ENCODE measurements around the gene ANKRD31.

ANKRD31 gene, protein sequence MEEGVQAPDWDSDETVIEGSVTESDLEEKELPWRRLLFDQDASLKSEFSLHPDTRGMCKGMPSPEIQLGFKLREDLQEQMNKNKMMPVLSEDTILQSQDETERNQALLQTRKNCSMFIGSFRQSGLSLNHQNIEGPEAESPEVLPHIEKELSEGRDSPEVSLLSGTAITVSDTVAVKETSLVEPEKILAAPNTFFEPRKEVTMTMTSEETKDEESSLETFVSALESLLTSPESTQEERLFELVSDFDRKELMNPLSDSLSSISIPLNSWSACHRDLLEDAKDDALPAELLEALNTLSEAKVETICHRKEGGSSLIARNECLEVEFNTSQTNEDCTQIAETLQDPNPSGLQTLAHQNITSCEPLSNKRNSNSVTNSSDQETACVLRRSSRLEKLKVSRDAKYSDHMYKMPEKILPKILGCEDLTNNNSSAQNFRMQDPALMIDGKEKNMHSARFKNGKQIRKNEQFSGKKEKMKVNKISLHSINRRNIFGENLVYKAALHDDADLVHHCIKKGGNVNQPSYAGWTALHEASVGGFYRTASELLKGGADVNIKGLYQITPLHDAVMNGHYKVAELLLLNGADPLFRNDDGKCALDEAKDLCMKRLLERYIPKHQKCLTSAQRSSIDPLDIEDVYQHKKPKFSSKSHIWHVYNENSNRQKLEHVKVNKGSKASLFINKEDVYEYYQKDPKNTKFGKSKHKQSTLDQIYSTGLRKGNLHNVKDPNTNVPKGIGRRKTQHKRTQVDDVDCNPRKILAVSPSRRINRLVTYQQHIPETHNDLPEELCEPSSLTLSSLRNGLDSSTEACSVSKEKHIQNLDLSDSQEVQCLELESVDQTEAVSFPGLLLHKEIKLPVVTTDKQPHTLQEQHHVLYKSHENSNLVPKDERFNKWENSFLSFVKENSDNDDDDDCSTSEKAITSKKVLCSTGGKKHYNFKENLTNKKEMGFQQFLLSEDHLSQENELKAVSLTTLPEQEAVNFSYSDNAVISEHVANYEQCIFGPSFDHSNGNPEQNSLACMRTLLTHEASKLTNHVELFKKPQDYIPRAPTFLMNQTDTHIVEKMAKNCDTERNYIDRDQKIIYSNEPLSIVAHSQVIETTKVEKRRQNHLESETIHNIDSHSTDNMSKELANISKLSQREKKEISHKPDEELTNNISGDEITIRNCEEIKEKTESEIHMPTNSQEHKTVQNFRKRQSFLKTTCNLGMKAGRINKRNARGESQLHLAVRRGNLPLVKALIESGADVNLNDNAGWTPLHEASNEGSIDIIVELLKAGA (N-terminal part only)

DNA sequence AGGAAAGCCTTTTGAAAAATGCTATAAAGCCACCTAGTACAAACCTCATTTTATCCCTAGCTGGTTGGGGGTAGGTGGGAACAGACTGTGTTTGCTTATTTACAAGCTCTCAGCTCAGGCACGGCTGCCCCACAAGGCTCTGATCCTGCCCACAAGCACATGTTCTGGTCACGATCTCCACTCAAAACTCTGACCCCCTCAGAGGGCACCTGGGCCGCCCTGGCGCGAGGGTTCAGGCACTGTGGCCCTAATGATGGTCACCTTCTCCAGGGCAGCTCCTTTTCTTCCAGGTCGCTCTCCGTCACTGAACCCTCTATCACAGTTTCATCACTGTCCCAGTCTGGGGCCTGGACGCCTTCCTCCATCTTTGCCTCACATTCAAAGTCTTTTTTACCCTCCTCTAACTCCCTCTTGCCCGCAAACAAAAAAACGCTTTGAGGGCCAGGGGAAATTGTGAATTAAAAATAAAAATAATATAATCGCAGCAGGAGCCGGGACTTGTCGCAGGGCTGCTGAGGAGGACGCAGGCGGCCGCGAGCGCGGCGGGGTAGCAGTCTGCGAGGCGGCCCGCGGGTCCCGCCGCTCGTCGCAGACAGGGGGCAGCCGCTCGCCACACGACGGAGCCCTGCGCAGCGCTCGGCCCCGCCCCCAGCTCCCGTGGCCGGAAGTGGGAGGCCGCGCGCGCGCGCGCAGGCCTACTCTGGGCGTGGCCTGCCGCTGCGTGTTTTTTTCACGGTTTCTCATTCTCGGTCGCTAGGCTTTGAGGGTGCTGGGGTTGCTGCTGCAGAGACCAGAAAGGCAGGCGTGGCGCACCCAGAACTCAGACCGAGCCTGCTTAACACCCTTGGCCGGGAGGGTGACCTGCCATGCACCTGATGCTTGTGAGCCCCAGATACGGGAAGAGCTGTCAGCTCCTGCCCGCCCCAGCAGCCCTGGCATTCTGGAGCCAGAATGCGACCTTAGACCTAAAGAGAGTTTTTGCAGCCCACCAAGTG is at the start of gene ANKRD31:
Gene ANKRD31, minus strand, starts transcription at position 557 of the 995 bp plus-strand sequence. Its CDS starts 192 bp downstream, at position 365.
- H3K27me3 ChIP-seq (ENCODE audit: control insufficient read depth, insufficient read depth, low read length): no peaks in the 10 kb centered on the region
- peaks cover 18% of the 10 kb centered on the region for H3K4me1 ChIP-seq (ENCODE audit: control insufficient read depth, insufficient read depth, low read length)
- H3K27ac ChIP-seq (ENCODE audit: low read depth, low read length): no peak within 1 kb of the TSS
- H3K4me3 ChIP-seq (ENCODE audit: low read depth, low read length): peak within 1 kb of the TSS; percentile 70
- no peaks in the 10 kb centered on the region for H3K36me3 ChIP-seq (ENCODE audit: control insufficient read depth, insufficient read depth, low read length)
- no peaks in the 10 kb centered on the region for H3K9me3 ChIP-seq (ENCODE audit: control insufficient read depth, insufficient read depth, low read length)
- peak within 1 kb of the TSS; percentile 33 for H3K9ac ChIP-seq (ENCODE audit: low read depth, low read length)

DNA sequence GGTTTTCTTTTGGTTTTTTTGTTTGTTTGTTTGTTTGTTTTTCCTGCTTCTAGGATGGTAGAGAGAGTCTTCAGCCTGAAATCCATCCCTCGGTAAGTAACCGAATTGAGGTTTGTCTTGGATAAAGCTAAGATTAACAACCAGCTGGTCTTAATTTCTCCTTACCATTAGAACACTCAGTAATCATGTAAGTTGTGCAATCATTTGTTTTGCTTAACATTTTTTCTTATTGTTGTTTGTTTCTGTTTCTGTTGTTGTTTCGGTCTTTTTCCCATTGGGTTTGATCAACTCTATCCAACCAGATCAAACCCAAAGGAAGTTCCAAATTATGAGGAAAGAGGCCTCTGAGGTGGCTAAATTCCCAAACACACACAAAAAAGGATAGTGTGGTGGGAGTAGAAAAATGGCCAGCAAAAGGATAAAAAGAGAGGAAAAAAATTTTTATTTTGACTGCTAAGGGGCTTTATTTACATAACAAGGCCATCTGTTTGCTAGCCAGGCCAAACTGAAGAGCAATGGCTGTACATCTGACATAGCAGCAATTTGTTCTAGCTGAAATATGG is 49.6 kb upstream of the ANKRD31 start:
- Histone ChIP-seq H3K9ac (ENCODE audit: low read depth, low read length) (no peak overlapping the region), H3K27me3 (ENCODE audit: control insufficient read depth, insufficient read depth, low read length) (no peaks in the 10 kb centered on the region), H3K4me1 (ENCODE audit: control insufficient read depth, insufficient read depth, low read length) (no peaks in the 10 kb centered on the region; the same call in 1 of the 2 replicates), H3K9me3 (ENCODE audit: control insufficient read depth, insufficient read depth, low read length) (no peaks in the 10 kb centered on the region), H3K4me3 (ENCODE audit: low read depth, low read length) (no peak overlapping the region), H3K27ac (ENCODE audit: low read depth, low read length) (no peak overlapping the region), H3K36me3 (ENCODE audit: control insufficient read depth, insufficient read depth, low read length) (no peaks in the 10 kb centered on the region)

DNA sequence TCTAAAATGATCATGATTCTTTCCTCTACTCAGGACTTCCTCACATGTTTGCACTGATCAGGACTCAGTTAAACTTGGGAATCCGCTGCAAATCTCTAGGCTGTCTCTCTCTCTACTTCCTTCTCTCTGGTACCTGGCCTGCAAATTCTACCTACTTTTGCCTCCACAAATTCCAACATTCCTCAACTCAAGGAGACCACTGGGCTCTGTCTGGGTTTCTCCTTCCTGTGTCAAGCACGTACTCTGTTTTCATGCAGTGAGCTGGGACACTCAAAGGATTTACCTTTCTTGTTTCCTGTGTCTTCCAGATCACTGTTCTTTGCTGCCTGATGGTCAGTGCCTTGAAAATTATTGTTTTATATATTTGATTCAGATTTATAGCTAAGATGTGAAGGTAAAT is 45.9 kb upstream of the ANKRD31 start:
- H3K4me3 ChIP-seq (ENCODE audit: low read depth, low read length): no peak overlapping the region
- no peaks in the 10 kb centered on the region for H3K9me3 ChIP-seq (ENCODE audit: control insufficient read depth, insufficient read depth, low read length)
- no peak overlapping the region for H3K27ac ChIP-seq (ENCODE audit: low read depth, low read length)
- no peaks in the 10 kb centered on the region for H3K27me3 ChIP-seq (ENCODE audit: control insufficient read depth, insufficient read depth, low read length)
- H3K9ac ChIP-seq (ENCODE audit: low read depth, low read length): no peak overlapping the region
- H3K4me1 ChIP-seq (ENCODE audit: control insufficient read depth, insufficient read depth, low read length): no peaks in the 10 kb centered on the region; the same call in 1 of the 2 replicates
- H3K36me3 ChIP-seq (ENCODE audit: control insufficient read depth, insufficient read depth, low read length): no peaks in the 10 kb centered on the region

DNA sequence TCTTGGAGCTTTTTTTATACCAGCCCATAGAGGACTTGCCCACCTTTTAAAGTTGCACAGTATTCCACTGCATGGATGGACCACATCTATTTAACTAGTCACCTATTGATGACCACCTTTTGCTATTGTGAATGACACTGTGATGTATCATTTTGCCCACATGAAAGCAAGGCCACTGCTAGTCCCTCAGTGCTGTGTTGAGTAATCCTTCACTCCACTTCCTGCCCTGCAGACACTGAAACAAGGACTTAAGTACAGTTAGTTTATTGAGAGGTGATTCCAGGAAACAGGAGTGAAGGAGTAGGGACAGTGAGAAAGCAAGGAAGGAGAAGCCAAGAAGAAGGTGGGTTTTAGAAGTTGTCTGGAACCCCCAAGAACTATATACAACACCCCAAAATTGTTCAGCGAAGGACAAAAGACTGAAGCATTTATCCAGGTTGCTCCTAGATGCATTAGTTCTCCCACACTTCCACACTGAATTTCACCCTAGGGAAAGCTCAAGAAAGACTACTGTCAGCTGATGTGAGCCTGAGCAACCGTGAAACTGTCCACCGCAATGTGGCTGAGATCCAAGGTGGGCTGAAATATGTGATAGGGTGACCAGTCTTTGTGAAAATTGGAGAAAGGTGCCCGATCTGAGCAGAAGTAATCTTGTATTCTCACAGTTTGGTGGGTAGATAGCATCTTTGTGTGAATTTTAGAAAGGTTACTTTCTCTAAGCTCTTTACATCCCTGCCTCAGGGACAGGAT is 45.2 kb upstream of the ANKRD31 start:
- H3K27ac ChIP-seq (ENCODE audit: low read depth, low read length): no peak overlapping the region

DNA sequence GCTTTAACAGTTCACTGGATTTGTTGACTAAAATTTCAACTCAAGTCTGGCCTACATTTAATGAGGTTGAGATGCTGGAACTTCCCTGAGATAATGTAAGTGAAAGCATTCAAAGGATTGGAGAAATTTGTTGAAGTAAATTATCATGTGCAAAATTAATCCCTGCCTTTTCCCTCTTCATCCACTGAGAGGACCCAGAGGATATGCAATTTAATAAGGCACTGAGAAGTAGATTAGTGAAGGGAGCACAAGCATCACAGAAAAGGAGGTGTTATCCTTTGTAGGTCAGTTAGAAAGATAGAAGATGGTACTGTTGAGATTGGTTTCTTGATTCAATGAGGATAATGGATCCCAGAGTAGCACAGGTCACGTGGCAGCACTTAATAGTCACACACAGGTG is 42.6 kb upstream of the ANKRD31 start:
- no peaks in the 10 kb centered on the region for H3K36me3 ChIP-seq (ENCODE audit: control insufficient read depth, insufficient read depth, low read length)
- no peak overlapping the region for H3K9ac ChIP-seq (ENCODE audit: low read depth, low read length)
- H3K27me3 ChIP-seq (ENCODE audit: control insufficient read depth, insufficient read depth, low read length): no peaks in the 10 kb centered on the region
- H3K4me3 ChIP-seq (ENCODE audit: low read depth, low read length): no peak overlapping the region
- peaks cover 17% of the 10 kb centered on the region for H3K4me1 ChIP-seq (ENCODE audit: control insufficient read depth, insufficient read depth, low read length)
- no peaks in the 10 kb centered on the region for H3K9me3 ChIP-seq (ENCODE audit: control insufficient read depth, insufficient read depth, low read length)
- H3K27ac ChIP-seq (ENCODE audit: low read depth, low read length): no peak overlapping the region

More for the DNA sequence above, 45.2 kb upstream of the ANKRD31 start:
- Histone ChIP-seq H3K4me3 (ENCODE audit: low read depth, low read length) (no peak overlapping the region), H3K9ac (ENCODE audit: low read depth, low read length) (no peak overlapping the region), H3K9me3 (ENCODE audit: control insufficient read depth, insufficient read depth, low read length) (no peaks in the 10 kb centered on the region), H3K27me3 (ENCODE audit: control insufficient read depth, insufficient read depth, low read length) (no peaks in the 10 kb centered on the region), H3K4me1 (ENCODE audit: control insufficient read depth, insufficient read depth, low read length) (no peaks in the 10 kb centered on the region; the same call in 1 of the 2 replicates), H3K36me3 (ENCODE audit: control insufficient read depth, insufficient read depth, low read length) (no peaks in the 10 kb centered on the region)

DNA sequence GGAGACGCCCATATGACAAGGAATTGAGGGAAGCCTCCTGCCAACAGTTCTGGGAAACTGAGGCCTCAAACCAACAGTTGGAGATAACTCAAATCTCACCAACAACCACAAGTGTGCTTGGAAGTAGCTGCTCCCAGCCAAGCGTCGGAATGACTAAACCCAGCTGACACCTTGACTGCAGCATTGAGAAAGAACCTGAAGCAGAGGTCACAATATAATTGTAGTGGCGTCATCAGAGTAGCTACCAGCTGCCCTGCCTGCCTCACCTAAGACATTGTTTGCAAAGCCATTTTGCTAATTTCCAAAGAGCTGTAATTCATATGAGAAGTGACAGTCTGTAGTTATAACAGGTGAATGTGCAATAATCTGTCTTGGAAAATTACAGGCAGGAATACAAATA is 40.8 kb upstream of the ANKRD31 start:
- no peak overlapping the region for H3K4me3 ChIP-seq (ENCODE audit: low read depth, low read length)
- peaks cover 17% of the 10 kb centered on the region for H3K4me1 ChIP-seq (ENCODE audit: control insufficient read depth, insufficient read depth, low read length)
- no peak overlapping the region for H3K9ac ChIP-seq (ENCODE audit: low read depth, low read length)
- no peaks in the 10 kb centered on the region for H3K36me3 ChIP-seq (ENCODE audit: control insufficient read depth, insufficient read depth, low read length)
- peaks cover 4% of the 10 kb centered on the region; the same call in 1 of the 2 replicates for H3K9me3 ChIP-seq (ENCODE audit: control insufficient read depth, insufficient read depth, low read length)
- no peaks in the 10 kb centered on the region for H3K27me3 ChIP-seq (ENCODE audit: control insufficient read depth, insufficient read depth, low read length)
- H3K27ac ChIP-seq (ENCODE audit: low read depth, low read length): no peak overlapping the region

DNA sequence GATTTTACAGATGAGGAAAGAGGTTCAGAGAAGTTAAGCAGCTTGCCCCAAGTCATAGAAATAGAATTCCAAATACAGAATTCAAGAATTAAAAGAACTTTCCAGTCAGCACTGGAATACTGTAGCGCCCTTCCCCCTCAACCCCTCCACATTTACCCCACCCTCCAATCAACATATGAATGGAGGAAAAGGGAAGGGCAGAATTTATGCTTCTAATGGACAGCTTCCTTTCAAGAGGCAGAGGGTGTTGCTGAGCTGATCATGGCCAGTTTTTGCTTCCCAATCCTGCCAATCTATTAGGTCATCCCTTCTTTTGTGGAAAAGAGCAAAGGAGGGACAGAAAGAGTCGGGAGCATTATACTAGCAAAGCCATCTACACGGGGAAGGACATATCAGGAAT is 39.1 kb upstream of the ANKRD31 start:
- Histone ChIP-seq H3K27me3 (ENCODE audit: control insufficient read depth, insufficient read depth, low read length) (no peaks in the 10 kb centered on the region), H3K9me3 (ENCODE audit: control insufficient read depth, insufficient read depth, low read length) (peaks cover 4% of the 10 kb centered on the region; the same call in 1 of the 2 replicates), H3K9ac (ENCODE audit: low read depth, low read length) (no peak overlapping the region), H3K27ac (ENCODE audit: low read depth, low read length) (peak overlapping the region; percentile 40), H3K36me3 (ENCODE audit: control insufficient read depth, insufficient read depth, low read length) (no peaks in the 10 kb centered on the region), H3K4me1 (ENCODE audit: control insufficient read depth, insufficient read depth, low read length) (peaks cover 17% of the 10 kb centered on the region), H3K4me3 (ENCODE audit: low read depth, low read length) (peak overlapping the region; percentile 39)

DNA sequence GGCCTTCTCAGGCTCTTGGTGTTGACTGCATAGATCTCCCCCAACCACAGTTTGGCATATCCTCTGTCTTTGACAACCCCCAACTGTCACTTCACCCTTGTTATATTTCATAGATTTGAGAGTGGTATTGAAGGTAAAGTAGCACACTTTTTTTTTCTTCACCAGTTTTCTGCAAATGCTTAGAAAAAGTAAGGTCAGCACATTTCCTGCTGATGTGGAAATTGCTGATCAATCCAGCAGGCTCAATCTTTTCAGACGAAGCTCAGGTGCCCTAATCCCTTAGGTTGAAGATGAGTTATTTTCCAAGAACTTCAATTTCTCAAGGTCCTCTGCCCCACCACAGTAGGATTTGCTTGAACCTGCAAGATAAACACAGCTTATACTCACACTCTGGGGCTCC is 38.5 kb upstream of the ANKRD31 start:
- Histone ChIP-seq H3K4me1 (ENCODE audit: control insufficient read depth, insufficient read depth, low read length) (peaks cover 17% of the 10 kb centered on the region), H3K9ac (ENCODE audit: low read depth, low read length) (no peak overlapping the region), H3K4me3 (ENCODE audit: low read depth, low read length) (no peak overlapping the region; the same call in 1 of the 2 replicates), H3K9me3 (ENCODE audit: control insufficient read depth, insufficient read depth, low read length) (peaks cover 4% of the 10 kb centered on the region; the same call in 1 of the 2 replicates), H3K27me3 (ENCODE audit: control insufficient read depth, insufficient read depth, low read length) (no peaks in the 10 kb centered on the region), H3K27ac (ENCODE audit: low read depth, low read length) (no peak overlapping the region), H3K36me3 (ENCODE audit: control insufficient read depth, insufficient read depth, low read length) (no peaks in the 10 kb centered on the region)

DNA sequence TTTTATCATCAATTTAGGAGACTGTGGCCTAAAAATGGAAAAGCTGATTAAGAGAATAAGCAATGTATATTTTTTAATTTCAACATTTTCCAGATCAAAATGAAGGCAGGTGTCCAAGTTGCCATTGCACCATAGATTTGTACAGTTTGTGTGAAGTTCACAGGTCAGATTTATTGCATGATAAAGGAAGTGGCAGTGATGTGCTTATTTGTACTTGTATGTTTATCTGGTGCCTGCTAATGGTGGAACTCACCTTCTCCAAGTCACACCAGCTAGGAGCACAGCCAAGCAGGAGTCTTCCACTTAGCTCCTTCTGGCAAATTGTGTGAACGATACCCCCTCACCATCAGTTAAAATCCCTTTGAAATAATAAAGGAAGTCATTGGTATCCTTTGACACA is 37.8 kb upstream of the ANKRD31 start:
- Histone ChIP-seq H3K4me3 (ENCODE audit: low read depth, low read length) (no peak overlapping the region), H3K9me3 (ENCODE audit: control insufficient read depth, insufficient read depth, low read length) (peaks cover 4% of the 10 kb centered on the region; the same call in 1 of the 2 replicates), H3K36me3 (ENCODE audit: control insufficient read depth, insufficient read depth, low read length) (no peaks in the 10 kb centered on the region), H3K9ac (ENCODE audit: low read depth, low read length) (no peak overlapping the region), H3K27ac (ENCODE audit: low read depth, low read length) (no peak overlapping the region), H3K27me3 (ENCODE audit: control insufficient read depth, insufficient read depth, low read length) (no peaks in the 10 kb centered on the region), H3K4me1 (ENCODE audit: control insufficient read depth, insufficient read depth, low read length) (peaks cover 17% of the 10 kb centered on the region)

All from HUES48 (cell line).